DMS53 (cell line): Measurements from ENCODE around the gene SP6.
A peak's percentile ranks its signal among the peaks of the same experiment; 100 is the strongest.

Experiments used
- DNase-seq: peaks from one replicate; lab custom pipeline; 2025; lab: John Stamatoyannopoulos, UW

Gene SP6

GRCh38 chr17:47856830-47857229 lies 5.9 kb upstream of the SP6 start:
- no peak for DNase-seq

GRCh38 chr17:47855737-47856136 lies 4.8 kb upstream of the SP6 start:
- no peak for DNase-seq

GRCh38 chr17:47853616-47854015 lies 2.7 kb upstream of the SP6 start:
- no peak for DNase-seq

GRCh38 chr17:47852113-47852949 lies 1.4 kb upstream of the SP6 start:
- peak; percentile 33 for DNase-seq

GRCh38 chr17:47851764-47852112 lies 775 bp upstream of the SP6 start:
- peak; percentile 39 for DNase-seq

GRCh38 chr17:47850373-47850691 lies 631 bp downstream of the SP6 start:
- DNase-seq: peak; percentile 69

GRCh38 chr17:47848198-47848513 lies 2.8 kb downstream of the SP6 start:
- DNase-seq: no peak

- peak; percentile 70 for DNase-seq
Observed at GRCh38 chr17:47847341-47848197, 3.4 kb downstream of the SP6 start.

- DNase-seq: peak; percentile 50
Observed at GRCh38 chr17:47846716-47847340, 4.1 kb downstream of the SP6 start.

- DNase-seq: no peak
Observed at GRCh38 chr17:47845716-47846075, 5.3 kb downstream of the SP6 start.

- peak; percentile 49 for DNase-seq
Observed at GRCh38 chr17:47844814-47845715, 5.9 kb downstream of the SP6 start.

- no peak for DNase-seq
Observed at GRCh38 chr17:47844227-47844626, 6.7 kb downstream of the SP6 start.

- no peak for DNase-seq
Observed at GRCh38 chr17:47843391-47843730, 7.6 kb downstream of the SP6 start.

GRCh38 chr17:47841488-47842291 lies 9.3 kb downstream of the SP6 start:
- no peak for DNase-seq

- DNase-seq: peak; percentile 95
Observed at GRCh38 chr17:47840742-47841487, 10.0 kb downstream of the SP6 start, which contains the start of gene SCRN2. SCRN2 (minus strand) TSS chr17:47841273; CDS start chr17:47840843, 430 bp downstream.

- DNase-seq: no peak
Observed at GRCh38 chr17:47840001-47840741, 10.8 kb downstream of the SP6 start.

- no peak for DNase-seq
Observed at GRCh38 chr17:47839071-47839470, 11.9 kb downstream of the SP6 start.

- no peak for DNase-seq
Observed at GRCh38 chr17:47838636-47839035, 12.3 kb downstream of the SP6 start.

GRCh38 chr17:47837401-47838039 lies 13.4 kb downstream of the SP6 start:
- DNase-seq: no peak
